Right ventricle myocardium inferior (tissue), 1 donor: ENCODE measurements around the gene THSD4. TPM values are rescaled to one million over a fixed set of nuclear protein-coding genes. Genes with fewer than 3 reads are reported as not detected.

Experiments
- ATAC-seq: fragments of 200-7000 bp; cut with Tn5 transposase; one replicate; pipeline ENCODE4 v1.9.1; 2020; ENCODE audit warnings: mild to moderate bottlenecking, moderate library complexity
- DNase-seq: peaks from one replicate; pipeline ENCODE4 v3.0.0; 2021; ENCODE audit errors: missing footprints
- intact Hi-C: fragments of 100-400 bp; cut with DNase I; formaldehyde crosslinking; loops from one replicate; pipeline ENCODE4 v1.11.0; 2022
- total RNA-seq: library from RNA; stranded (reverse); fragmentation: NEBNext Ultra II Directional; extraction: Animal tissue kit (Norgen Biotek cat#: 25700); gene quantifications from one replicate; pipeline ENCODE4 v1.2.1, GENCODE V29; 2021
- donor health status: DM: no; HTN: yes; CAD: no; lungs with severe emphysema.

The THSD4 gene
- total RNA-seq, 1 donor from 2014 or later = 73.1 TPM

- DNase-seq (no peak), ATAC-seq (no peak)
- intact Hi-C loops = no loop called here
Observed at GRCh38 chr15:71093054-71094024, 21.9 kb upstream of the THSD4 start.

- intact Hi-C loops = no loop called here
- DNase-seq = no peak
- no peak for ATAC-seq
Observed at GRCh38 chr15:71094137-71094536, 21.1 kb upstream of the THSD4 start.

- intact Hi-C loops = no loop called here
- no peak for DNase-seq
- ATAC-seq = no peak
Observed at GRCh38 chr15:71096676-71097075, 18.6 kb upstream of the THSD4 start.

DNA sequence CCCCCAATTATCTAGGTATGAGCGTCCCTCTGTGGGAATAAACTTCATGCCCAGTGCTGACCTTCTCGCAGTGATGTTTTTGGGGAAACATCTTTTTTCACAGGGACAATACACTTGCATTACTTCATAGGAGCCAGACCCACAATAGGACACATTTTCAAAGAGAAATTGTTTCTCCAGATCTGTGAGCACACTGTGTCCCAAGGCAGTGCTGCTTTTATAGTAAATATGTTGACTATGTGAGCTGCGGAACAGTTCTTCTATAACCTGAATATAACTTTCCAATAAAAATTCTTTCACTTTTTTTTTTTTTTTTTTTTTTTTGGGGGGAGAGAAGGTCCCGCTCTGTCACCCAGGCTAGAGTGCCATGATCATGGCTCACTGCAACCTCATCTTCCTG is 17.4 kb upstream of the THSD4 start:
- DNase-seq (no peak), ATAC-seq (no peak)
- intact Hi-C loops = no loop called here

DNA sequence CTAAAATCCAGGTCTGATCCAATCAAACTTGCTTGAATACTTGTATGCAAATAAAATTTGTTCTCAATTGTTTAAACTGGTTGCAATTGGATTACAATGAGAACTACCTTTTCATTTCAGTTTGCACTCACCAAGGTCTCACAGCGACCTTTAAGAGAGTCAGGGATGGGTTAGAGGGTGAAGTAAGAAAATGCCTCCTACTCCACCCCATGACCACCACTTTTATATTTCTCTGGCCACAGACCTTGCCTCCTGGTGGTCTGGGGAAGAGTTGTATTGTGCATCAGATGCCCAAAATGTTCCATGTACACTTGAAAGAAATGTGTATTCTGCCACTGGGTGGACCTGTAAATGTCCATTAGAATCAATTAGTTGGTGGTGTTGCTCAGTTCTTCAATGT is 16.4 kb upstream of the THSD4 start:
- no peak for DNase-seq
- no peak for ATAC-seq
- intact Hi-C loops = no loop called here

DNA sequence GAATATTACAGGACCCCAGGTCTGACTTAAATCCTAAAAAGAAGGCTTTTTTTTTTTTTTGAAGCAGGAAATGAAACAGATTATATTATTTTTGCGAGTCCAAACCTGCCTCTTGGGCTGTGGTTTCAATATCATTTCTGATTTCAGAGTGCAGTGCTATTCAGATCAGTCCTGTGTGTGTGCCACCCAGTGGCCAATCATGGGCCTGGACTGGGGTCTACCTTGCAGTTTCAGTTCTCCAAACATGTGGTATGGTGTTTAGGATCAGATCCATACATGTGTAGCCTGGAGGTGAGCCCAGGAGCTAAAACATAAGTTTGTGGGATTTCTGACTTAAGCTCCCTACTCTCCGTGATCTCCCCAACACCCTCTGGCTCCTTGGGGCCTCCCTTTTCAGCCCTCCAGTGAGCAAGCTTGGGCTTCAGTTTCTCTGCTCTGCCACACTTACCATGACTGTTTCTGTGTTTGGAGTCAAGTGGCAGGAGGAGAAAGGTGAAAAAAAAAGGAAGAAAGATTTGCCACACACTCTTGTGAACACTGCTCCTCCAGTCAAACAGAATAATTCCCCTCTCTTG is 12.1 kb upstream of the THSD4 start:
- no peak for DNase-seq
- intact Hi-C loops = loop anchor here (2.0 to 5.0 kb wide), 2 partner anchors 91 to 210 kb away; partner anchors contain the start of genes LRRC49 and THAP10
- peak; percentile 42 for ATAC-seq

- DNase-seq = no peak
- intact Hi-C loops = loop anchor here (5.0 kb wide), 1 partner anchor 92 kb away; no protein-coding TSS in a partner anchor
- no peak for ATAC-seq
Observed at GRCh38 chr15:71104636-71105035, 10.6 kb upstream of the THSD4 start.

- intact Hi-C loops = no loop called here
- ATAC-seq = no peak
Observed at GRCh38 chr15:71105444-71105843, 9.8 kb upstream of the THSD4 start.

GRCh38 chr15:71106802-71107500 is 8.3 kb upstream of the THSD4 start:
- ATAC-seq = no peak
- intact Hi-C loops = no loop called here
- no peak for DNase-seq

More at GRCh38 chr15:71105444-71105843, 9.8 kb upstream of the THSD4 start:
- no peak for DNase-seq

DNA sequence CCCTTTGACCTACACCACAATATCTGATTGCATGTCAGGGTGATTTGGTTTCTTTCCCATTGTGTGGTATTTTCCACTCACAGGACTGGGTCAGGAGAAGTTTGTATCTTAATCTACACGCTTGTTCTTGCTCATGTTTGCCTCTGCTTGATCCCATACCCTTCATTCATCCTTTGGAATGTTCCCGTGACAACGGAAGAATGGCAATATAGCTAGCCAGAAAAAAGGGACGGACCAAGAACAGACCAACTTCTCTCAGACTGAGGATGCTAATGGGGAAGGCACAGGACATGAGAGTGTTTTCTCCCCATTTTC is 7.8 kb upstream of the THSD4 start:
- intact Hi-C loops = no loop called here
- DNase-seq (no peak), ATAC-seq (no peak)

GRCh38 chr15:71109130-71109529 is 6.1 kb upstream of the THSD4 start:
- no peak for ATAC-seq
- intact Hi-C loops = no loop called here
- no peak for DNase-seq

- no peak for DNase-seq
- ATAC-seq = no peak
- intact Hi-C loops = loop anchor here (10.0 kb wide), 2 partner anchors 245 to 695 kb away; no protein-coding TSS in a partner anchor
Observed at GRCh38 chr15:71109905-71110304, 5.4 kb upstream of the THSD4 start.

GRCh38 chr15:71110405-71111180 is 4.7 kb upstream of the THSD4 start:
- no peak for DNase-seq
- intact Hi-C loops = loop anchor here (10.0 kb wide), 2 partner anchors 244 to 694 kb away; no protein-coding TSS in a partner anchor
- no peak for ATAC-seq

DNA sequence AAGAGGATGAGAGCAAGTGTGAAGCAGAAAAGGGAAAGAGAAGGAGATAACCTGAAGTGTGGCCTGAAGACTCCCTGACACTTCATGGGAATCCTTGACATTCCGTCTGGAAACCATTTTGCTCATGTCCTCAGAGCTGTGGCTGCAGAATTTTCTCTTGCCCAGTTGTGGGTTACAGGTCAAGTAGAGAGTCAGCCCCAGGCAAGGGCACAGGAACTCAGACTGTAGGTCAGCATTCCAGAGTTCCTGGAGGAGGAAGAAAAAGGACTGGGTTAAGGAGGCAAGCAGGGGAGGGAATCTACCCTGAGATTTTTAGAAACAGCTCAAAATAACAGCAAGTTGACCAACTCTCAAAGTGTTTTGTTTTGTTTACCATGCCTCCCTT is 4.1 kb upstream of the THSD4 start:
- ATAC-seq (no peak), DNase-seq (no peak)
- intact Hi-C loops = loop anchor here (10.0 kb wide), 2 partner anchors 244 to 694 kb away; no protein-coding TSS in a partner anchor

DNA sequence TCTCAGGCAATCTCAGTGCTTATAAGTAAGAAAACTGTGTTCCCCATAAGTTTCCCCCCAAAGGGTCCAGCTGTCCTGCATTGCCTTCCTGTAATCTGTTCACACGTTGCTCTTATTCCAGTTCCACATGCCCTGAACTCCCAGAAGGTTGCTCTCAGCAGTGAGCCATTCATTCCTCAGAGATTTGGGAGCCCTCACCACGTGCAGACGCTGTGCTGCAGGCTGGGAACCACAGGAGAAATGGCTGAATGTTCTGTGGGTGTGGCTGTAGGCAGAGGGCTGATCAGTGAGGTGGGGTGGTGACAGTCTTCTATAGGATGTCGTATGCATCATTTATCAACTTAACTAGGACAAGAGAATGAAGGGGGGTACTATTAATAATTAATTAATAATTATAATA is 3.3 kb upstream of the THSD4 start:
- intact Hi-C loops = loop anchor here (10.0 kb wide), 2 partner anchors 243 to 693 kb away; no protein-coding TSS in a partner anchor
- no peak for ATAC-seq
- no peak for DNase-seq

- DNase-seq = no peak
- intact Hi-C loops = loop anchor here (10.0 kb wide), 2 partner anchors 242 to 692 kb away; no protein-coding TSS in a partner anchor
- ATAC-seq = no peak
Observed at GRCh38 chr15:71112429-71112828, 2.8 kb upstream of the THSD4 start.

DNA sequence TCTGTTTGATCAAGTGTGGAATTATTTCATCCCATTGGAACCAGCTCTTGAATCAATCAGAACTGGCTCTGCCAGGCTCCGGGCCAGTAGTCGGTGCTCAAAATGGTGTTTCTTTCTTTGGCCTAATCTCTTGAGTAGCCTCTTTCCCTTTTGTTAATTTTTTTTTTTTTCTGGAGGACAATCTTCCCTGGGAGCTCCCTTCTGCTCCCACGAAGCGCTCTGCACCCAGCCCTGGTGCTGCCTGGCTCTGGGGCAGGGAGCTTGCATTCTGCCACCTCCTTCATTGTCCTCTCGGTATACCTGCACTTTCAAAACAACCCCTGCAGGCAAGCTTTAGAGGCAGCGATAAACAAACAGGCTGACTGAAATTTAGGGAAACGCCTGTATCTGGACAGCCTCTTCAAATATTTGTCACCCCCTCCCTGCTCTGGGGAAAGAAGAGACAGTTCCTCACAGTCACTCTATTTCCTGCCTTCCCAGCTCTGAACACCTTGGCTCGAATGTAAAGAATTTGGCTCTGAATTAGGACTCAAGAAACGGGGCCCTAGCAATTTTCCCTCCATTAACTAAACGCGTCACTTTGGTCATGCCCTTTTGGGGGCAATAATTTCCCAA is 1.1 kb upstream of the THSD4 start:
- no peak for DNase-seq
- ATAC-seq = no peak
- intact Hi-C loops = loop anchor here (2.0 to 10.0 kb wide), 3 partner anchors 241 to 691 kb away; no protein-coding TSS in a partner anchor
